Body of pancreas (tissue), 4 donors: ENCODE data around the gene MRPS27.
"Not testable (repeated sequence)": the region's sequence is repeated elsewhere in the genome, so short reads cannot be mapped to it uniquely, and the experiment has no call there.

ENCODE experiments used
- POLR2A ChIP-seq, 3 donors: fragments of 450-650 bp; IDR thresholded peaks; one replicate each; pipeline ENCODE4 v1.6.1; 2016; ENCODE audit warnings: antibody characterized with exemption in 3 of 3, mild to moderate bottlenecking in 2 of 3
- TF ChIP-seq, protein P1 (sequence below), 7 experiments: fragments of 450-650 bp in 4 of 7; fragments of 200-600 bp in 3 of 7; sonication (generic) in 3 of 7; IDR thresholded peaks; one replicate each; pipeline ENCODE4 v1.5.1; 2016 to 2019; ENCODE audit warnings: antibody characterized with exemption in 7 of 7

DNA sequence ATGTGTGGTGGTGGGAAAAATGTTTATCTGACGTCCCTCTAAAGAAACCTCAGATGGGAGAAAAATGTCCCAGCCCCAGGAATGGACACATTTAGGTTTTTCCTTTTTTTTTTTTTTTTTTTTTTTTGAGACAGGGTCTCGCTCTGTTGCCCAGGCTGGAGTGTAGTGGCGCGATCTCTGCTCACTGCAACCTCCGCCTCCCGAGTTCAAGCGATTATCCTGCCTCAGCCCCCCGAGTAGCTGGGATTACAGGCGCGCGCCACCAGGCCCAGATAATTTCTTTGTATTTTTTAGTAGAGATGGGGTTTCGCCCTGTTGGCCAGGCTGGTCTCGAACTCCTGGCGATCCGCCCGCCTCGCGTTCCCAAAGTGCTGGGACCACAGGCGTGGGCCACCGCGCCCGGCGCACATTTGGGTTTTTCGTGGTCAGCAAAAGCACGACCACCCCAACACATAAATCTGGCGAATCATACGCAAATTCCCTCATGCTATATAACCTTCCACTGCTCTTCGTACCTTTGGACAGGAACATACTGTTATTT lies 535 bp downstream of the MRPS27 start:
- not testable (repeated sequence) for TF ChIP-seq POLR2A (IDR thresholded peaks at IDR 0.05)
- TF ChIP-seq, protein P1, sequence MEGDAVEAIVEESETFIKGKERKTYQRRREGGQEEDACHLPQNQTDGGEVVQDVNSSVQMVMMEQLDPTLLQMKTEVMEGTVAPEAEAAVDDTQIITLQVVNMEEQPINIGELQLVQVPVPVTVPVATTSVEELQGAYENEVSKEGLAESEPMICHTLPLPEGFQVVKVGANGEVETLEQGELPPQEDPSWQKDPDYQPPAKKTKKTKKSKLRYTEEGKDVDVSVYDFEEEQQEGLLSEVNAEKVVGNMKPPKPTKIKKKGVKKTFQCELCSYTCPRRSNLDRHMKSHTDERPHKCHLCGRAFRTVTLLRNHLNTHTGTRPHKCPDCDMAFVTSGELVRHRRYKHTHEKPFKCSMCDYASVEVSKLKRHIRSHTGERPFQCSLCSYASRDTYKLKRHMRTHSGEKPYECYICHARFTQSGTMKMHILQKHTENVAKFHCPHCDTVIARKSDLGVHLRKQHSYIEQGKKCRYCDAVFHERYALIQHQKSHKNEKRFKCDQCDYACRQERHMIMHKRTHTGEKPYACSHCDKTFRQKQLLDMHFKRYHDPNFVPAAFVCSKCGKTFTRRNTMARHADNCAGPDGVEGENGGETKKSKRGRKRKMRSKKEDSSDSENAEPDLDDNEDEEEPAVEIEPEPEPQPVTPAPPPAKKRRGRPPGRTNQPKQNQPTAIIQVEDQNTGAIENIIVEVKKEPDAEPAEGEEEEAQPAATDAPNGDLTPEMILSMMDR (IDR thresholded peaks at IDR 0.05) = not testable (repeated sequence)
